ENCODE results near the gene PAX3. TPM values are rescaled to one million over a fixed set of nuclear protein-coding genes. Genes with fewer than 3 reads are reported as not detected.

The PAX3 gene
- total RNA-seq, 1 donor from 2014 or later, result 4.6 TPM

- Histone ChIP-seq H2AFZ (replicated peaks) (no peak overlapping the region), H3K4me3 (peak overlapping the region; percentile 37), H3K4me2 (peak overlapping the region; percentile 72), H3K4me1 (peaks cover 55% of the 10 kb centered on the region), H3K27ac (no peak overlapping the region), H3K9ac (no peak overlapping the region), H3K36me3 (no peaks in the 10 kb centered on the region), H4K20me1 (ENCODE audit: low read depth) (peaks cover 93% of the 10 kb centered on the region), H3F3A (ENCODE audit: low read depth) (peaks cover 62% of the 10 kb centered on the region), H3K79me2 (ENCODE audit: low read depth) (no peaks in the 10 kb centered on the region), H3K9me3 (ENCODE audit: low read depth) (no peaks in the 10 kb centered on the region), H3K27me3 (peaks cover 100% of the 10 kb centered on the region)
- Mint-ChIP-seq H3K9me3 (peaks cover 6% of the 10 kb centered on the region), H3K4me1 (peaks cover 66% of the 10 kb centered on the region), H3K27me3 (ENCODE audit: insufficient read depth, low read depth) (peaks cover 94% of the 10 kb centered on the region), H3K27ac (peak overlapping the region; percentile 21), H3K36me3 (no peaks in the 10 kb centered on the region), H3K4me3 (peak overlapping the region; percentile 98)
- peak; percentile 84 for DNase-seq (ENCODE audit: low spot score)
- TF ChIP-seq EZH2phosphoT487 (IDR thresholded peaks at IDR 0.05) (peak; percentile 91), CTCF (IDR thresholded peaks at IDR 0.05) (no peak), EZH2 (IDR thresholded peaks at IDR 0.05) (peak; percentile 70)
Measured at GRCh38 chr2:222305516-222306392, 7.0 kb upstream of the PAX3 start.

- Mint-ChIP-seq H3K4me3 (peak overlapping the region; percentile 98), H3K36me3 (no peaks in the 10 kb centered on the region), H3K4me1 (peaks cover 68% of the 10 kb centered on the region), H3K27ac (peak overlapping the region; percentile 21), H3K9me3 (peaks cover 6% of the 10 kb centered on the region), H3K27me3 (ENCODE audit: insufficient read depth, low read depth) (peaks cover 91% of the 10 kb centered on the region)
- H3K9me3 ChIP-seq (ENCODE audit: low read depth), result no peaks in the 10 kb centered on the region
- peaks cover 94% of the 10 kb centered on the region for H4K20me1 ChIP-seq (ENCODE audit: low read depth)
- H3K27me3 ChIP-seq, result peaks cover 100% of the 10 kb centered on the region
- peak overlapping the region; percentile 37 for H3K4me3 ChIP-seq
- H2AFZ ChIP-seq (replicated peaks), result no peak overlapping the region
- H3K4me1 ChIP-seq, result peaks cover 63% of the 10 kb centered on the region
- H3K79me2 ChIP-seq (ENCODE audit: low read depth), result no peaks in the 10 kb centered on the region
- H3K4me2 ChIP-seq, result peak overlapping the region; percentile 72
- H3K9ac ChIP-seq, result no peak overlapping the region
- no peak overlapping the region for H3K27ac ChIP-seq
- peaks cover 65% of the 10 kb centered on the region for H3F3A ChIP-seq (ENCODE audit: low read depth)
- peak; percentile 62 for DNase-seq (ENCODE audit: low spot score)
- no peaks in the 10 kb centered on the region for H3K36me3 ChIP-seq
- TF ChIP-seq EZH2 (IDR thresholded peaks at IDR 0.05), result no peak
- TF ChIP-seq EZH2phosphoT487 (IDR thresholded peaks at IDR 0.05), result peak; percentile 8
Measured at GRCh38 chr2:222304737-222305515, 6.1 kb upstream of the PAX3 start.

- peak; percentile 51 for TF ChIP-seq EZH2 (IDR thresholded peaks at IDR 0.05)
- peak; percentile 65 for TF ChIP-seq EZH2phosphoT487 (IDR thresholded peaks at IDR 0.05)
- no peak for TF ChIP-seq CTCF (IDR thresholded peaks at IDR 0.05)
- H3F3A ChIP-seq (ENCODE audit: low read depth), result peaks cover 74% of the 10 kb centered on the region
- H3K36me3 ChIP-seq, result no peaks in the 10 kb centered on the region
- Mint-ChIP-seq H3K4me1 (peaks cover 76% of the 10 kb centered on the region), H3K4me3 (peak overlapping the region; percentile 98), H3K27ac (peak overlapping the region; percentile 82), H3K36me3 (no peaks in the 10 kb centered on the region), H3K9me3 (peaks cover 7% of the 10 kb centered on the region), H3K27me3 (ENCODE audit: insufficient read depth, low read depth) (peaks cover 90% of the 10 kb centered on the region)
- DNase-seq (ENCODE audit: low spot score), result peak; percentile 62
- H3K4me1 ChIP-seq, result peaks cover 69% of the 10 kb centered on the region
- H3K4me3 ChIP-seq, result no peak overlapping the region
- no peak overlapping the region for H3K9ac ChIP-seq
- H3K27me3 ChIP-seq, result peaks cover 100% of the 10 kb centered on the region
- H3K9me3 ChIP-seq (ENCODE audit: low read depth), result no peaks in the 10 kb centered on the region
- no peak overlapping the region for H2AFZ ChIP-seq (replicated peaks)
- peak overlapping the region; percentile 15 for H3K4me2 ChIP-seq
- H3K27ac ChIP-seq, result no peak overlapping the region
- H3K79me2 ChIP-seq (ENCODE audit: low read depth), result no peaks in the 10 kb centered on the region
- peaks cover 95% of the 10 kb centered on the region for H4K20me1 ChIP-seq (ENCODE audit: low read depth)
Measured at GRCh38 chr2:222303828-222304736, 5.3 kb upstream of the PAX3 start.

Data from neural progenitor cell (in vitro differentiated cells).